PFSK-1 (cell line): ENCODE data around the gene SH2D1A.

Experiments used
- FOXP2 ChIP-seq: optimal IDR thresholded peaks from 2 replicates; pipeline ENCODE3; 2011; ENCODE audit warnings: borderline replicate concordance, control low read depth, inconsistent platforms; ENCODE audit not compliant: insufficient read depth; ENCODE audit errors: extremely low read length, extremely low read depth
- POLR2AphosphoS5 ChIP-seq: IDR thresholded peaks from 2 replicates; pipeline ENCODE4 v1.6.1; 2012; ENCODE audit warnings: low read depth, mild to moderate bottlenecking, control low read depth, low read length, moderate library complexity
- REST ChIP-seq, 2 experiments: IDR thresholded peaks; 2 replicates each; pipeline versions ENCODE4 v1.6.1 to v1.8.0; 2011 to 2012; ENCODE audit warnings: low read depth in 2 of 2, low read length in 2 of 2, control low read depth in 1 of 2, inconsistent platforms in 1 of 2, mild to moderate bottlenecking in 1 of 2, moderate library complexity in 1 of 2; ENCODE audit not compliant: insufficient read depth in 1 of 2
- SIN3A ChIP-seq: IDR thresholded peaks from 2 replicates; pipeline ENCODE4 v1.6.1; 2012; ENCODE audit warnings: mild to moderate bottlenecking, low read length, moderate library complexity, borderline replicate concordance; ENCODE audit not compliant: insufficient read depth
- TAF1 ChIP-seq: IDR thresholded peaks from 2 replicates; pipeline ENCODE4 v1.6.1; 2012; ENCODE audit warnings: low read length, control low read depth, borderline replicate concordance; ENCODE audit not compliant: insufficient read depth

SH2D1A gene

GRCh38 chrX:124405868-124406267 lies 59.5 kb downstream of the SH2D1A start:
- TF ChIP-seq POLR2AphosphoS5 (no peak), SIN3A (no peak), TAF1 (no peak), REST (IDR thresholded peaks at IDR 0.05; ENCODE audit: insufficient read depth in 1 of 2, low read depth in 2 of 2, low read length in 2 of 2) (no peak), FOXP2 (no peak)

- TF ChIP-seq SIN3A (no peak), TAF1 (no peak), REST (IDR thresholded peaks at IDR 0.05; ENCODE audit: insufficient read depth in 1 of 2, low read depth in 2 of 2, low read length in 2 of 2) (no peak), POLR2AphosphoS5 (no peak), FOXP2 (no peak)
These were observed 60.1 kb downstream of the SH2D1A start for GRCh38 chrX:124406294-124407014.

- TF ChIP-seq SIN3A = no peak
- no peak for TF ChIP-seq REST (IDR thresholded peaks at IDR 0.05; ENCODE audit: insufficient read depth in 1 of 2, low read depth in 2 of 2, low read length in 2 of 2)
These were observed 60.9 kb downstream of the SH2D1A start for GRCh38 chrX:124407226-124407625.

- TF ChIP-seq FOXP2 (no peak), SIN3A (no peak), REST (IDR thresholded peaks at IDR 0.05; ENCODE audit: insufficient read depth in 1 of 2, low read depth in 2 of 2, low read length in 2 of 2) (no peak), TAF1 (no peak)
These were observed 66.9 kb downstream of the SH2D1A start for GRCh38 chrX:124413244-124413643.

- TF ChIP-seq TAF1 = no peak
- TF ChIP-seq FOXP2 = no peak
- no peak for TF ChIP-seq SIN3A
- TF ChIP-seq REST (IDR thresholded peaks at IDR 0.05; ENCODE audit: insufficient read depth in 1 of 2, low read depth in 2 of 2, low read length in 2 of 2) = no peak
- no peak for TF ChIP-seq POLR2AphosphoS5
These were observed 67.9 kb downstream of the SH2D1A start for GRCh38 chrX:124414281-124414680.
